Trophoblast cell (in vitro differentiated cells and primary cell): ENCODE data around the gene ACOT11.
"Not testable (repeated sequence)": the region's sequence is repeated elsewhere in the genome, so short reads cannot be mapped to it uniquely, and the experiment has no call there.

Experiments
- DNase-seq, 2 donors: peaks; one replicate each; pipeline ENCODE4 v3.0.0-alpha.2; 2016
- H2AFZ ChIP-seq: 2 replicates; pipeline ENCODE4 v1.6.1; 2013; ENCODE audit warnings: low read length, moderate library complexity, mild to moderate bottlenecking; ENCODE audit not compliant: insufficient read depth, poor library complexity
- H2AK5ac ChIP-seq: 2 replicates; pipeline ENCODE4 v1.6.1; 2013; ENCODE audit warnings: mild to moderate bottlenecking, low read length
- H2BK120ac ChIP-seq: 2 replicates; pipeline ENCODE4 v1.6.1; 2013; ENCODE audit warnings: low read length, mild to moderate bottlenecking, moderate library complexity; ENCODE audit not compliant: insufficient read depth, poor library complexity
- H2BK12ac ChIP-seq: 2 replicates; pipeline ENCODE4 v1.6.1; 2013; ENCODE audit warnings: mild to moderate bottlenecking, low read length, moderate library complexity
- H2BK5ac ChIP-seq: 2 replicates; pipeline ENCODE4 v1.6.1; 2013; ENCODE audit warnings: low read length, low read depth, moderate library complexity, mild to moderate bottlenecking; ENCODE audit not compliant: poor library complexity
- H3K14ac ChIP-seq: 2 replicates; pipeline ENCODE4 v1.6.1; 2013; ENCODE audit warnings: mild to moderate bottlenecking, low read length
- H3K18ac ChIP-seq: 2 replicates; pipeline ENCODE4 v1.6.1; 2013; ENCODE audit warnings: mild to moderate bottlenecking, low read length
- H3K23ac ChIP-seq: 2 replicates; pipeline ENCODE4 v1.6.1; 2013; ENCODE audit warnings: low read length
- H3K27ac ChIP-seq: 2 replicates; pipeline ENCODE4 v1.5.1; 2013; ENCODE audit warnings: low read depth, mild to moderate bottlenecking, inconsistent platforms, low read length, moderate library complexity
- H3K27me3 ChIP-seq: 2 replicates; pipeline ENCODE4 v1.6.1; 2013; ENCODE audit warnings: inconsistent platforms, mild to moderate bottlenecking, low read length, moderate library complexity; ENCODE audit not compliant: insufficient read depth
- H3K36me3 ChIP-seq, 2 experiments: 1 replicate in 1 of 2; 2 replicates in 1 of 2; pipeline ENCODE4 v1.6.1; 2013; ENCODE audit warnings: low read length in 2 of 2, mild to moderate bottlenecking in 2 of 2, moderate library complexity in 1 of 2; ENCODE audit not compliant: insufficient read depth in 2 of 2, control insufficient read depth in 1 of 2
- H3K4ac ChIP-seq: 2 replicates; pipeline ENCODE4 v1.6.1; 2013; ENCODE audit warnings: low read depth, mild to moderate bottlenecking, low read length, moderate library complexity
- H3K4me1 ChIP-seq, 2 experiments: 1 replicate in 1 of 2; 2 replicates in 1 of 2; pipeline ENCODE4 v1.6.1; 2013; ENCODE audit warnings: low read length in 2 of 2, mild to moderate bottlenecking in 2 of 2, moderate library complexity in 1 of 2; ENCODE audit not compliant: insufficient read depth in 2 of 2, control insufficient read depth in 1 of 2
- H3K4me2 ChIP-seq: 2 replicates; pipeline ENCODE4 v1.6.1; 2013; ENCODE audit warnings: inconsistent platforms, mild to moderate bottlenecking, low read length, moderate library complexity
- H3K4me3 ChIP-seq: 2 replicates; pipeline ENCODE4 v1.5.1; 2013; ENCODE audit warnings: mild to moderate bottlenecking, low read depth, low read length, inconsistent platforms
- H3K79me1 ChIP-seq: one replicate; pipeline ENCODE4 v1.6.1; 2013; ENCODE audit warnings: low read length
- H3K79me2 ChIP-seq: 2 replicates; pipeline ENCODE4 v1.6.1; 2013; ENCODE audit warnings: low read length, mild to moderate bottlenecking; ENCODE audit not compliant: control insufficient read depth, insufficient read depth, poor library complexity
- H3K9ac ChIP-seq: 2 replicates; pipeline ENCODE4 v1.6.1; 2013; ENCODE audit warnings: mild to moderate bottlenecking, low read length
- H3K9me3 ChIP-seq: 2 replicates; pipeline ENCODE4 v1.6.1; 2013; ENCODE audit warnings: low read depth, mild to moderate bottlenecking, control low read depth, inconsistent platforms, low read length; ENCODE audit not compliant: insufficient read depth
- H4K12ac ChIP-seq: 2 replicates; pipeline ENCODE4 v1.6.1; 2013; ENCODE audit warnings: low read depth, mild to moderate bottlenecking, low read length, moderate library complexity
- H4K8ac ChIP-seq: 2 replicates; pipeline ENCODE4 v1.6.1; 2013; ENCODE audit warnings: low read depth, mild to moderate bottlenecking, low read length, moderate library complexity
- H4K91ac ChIP-seq: one replicate; pipeline ENCODE4 v1.6.1; 2013; ENCODE audit warnings: low read depth, mild to moderate bottlenecking, low read length, moderate library complexity
- WGBS: extraction: QIAGEN DNeasy Blood & Tissue Kit; methylation state at CpG from one replicate; pipeline ENCODE4 v1.1.7; 2013; ENCODE audit warnings: missing lambda C conversion rate; ENCODE audit not compliant: insufficient read length, insufficient coverage; ENCODE audit errors: extremely low coverage; 5-methylcytosine and 5-hydroxymethylcytosine counted together

ACOT11 gene

DNA sequence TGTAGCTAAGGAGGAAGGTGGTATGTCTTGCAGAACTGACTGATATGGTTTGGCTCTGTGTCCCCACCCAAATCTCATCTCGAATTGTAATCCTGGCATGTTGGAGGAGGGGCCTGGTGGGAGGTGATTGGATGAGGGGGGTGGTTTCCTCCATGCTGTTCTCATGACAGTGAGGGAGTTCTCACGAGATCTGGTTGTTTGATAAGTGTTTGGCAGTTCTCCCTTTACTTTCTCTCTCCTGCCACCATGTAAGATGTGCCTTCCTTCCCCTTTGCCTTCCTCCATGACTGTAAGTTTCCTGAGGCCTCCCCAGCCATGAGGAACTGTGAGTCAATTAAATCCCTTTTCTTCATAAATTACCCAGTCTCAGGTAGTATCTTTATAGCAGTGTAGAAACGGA is 21.5 kb upstream of the ACOT11 start:
- not testable (repeated sequence) for H3K4me1 ChIP-seq, H2BK5ac ChIP-seq, H2AK5ac ChIP-seq, H3K23ac ChIP-seq, H3K14ac ChIP-seq, H4K91ac ChIP-seq, H3K9me3 ChIP-seq, H3K79me2 ChIP-seq, H3K27me3 ChIP-seq, H4K12ac ChIP-seq, H3K27ac ChIP-seq, H2AFZ ChIP-seq, H3K9ac ChIP-seq, H2BK12ac ChIP-seq, H3K4me3 ChIP-seq, H3K18ac ChIP-seq, H4K8ac ChIP-seq, H3K79me1 ChIP-seq, H3K36me3 ChIP-seq, DNase-seq, H2BK120ac ChIP-seq, H3K4ac ChIP-seq, H3K4me2 ChIP-seq
- WGBS, result no CpG with 5 or more reads among the region's 3 CpGs

DNA sequence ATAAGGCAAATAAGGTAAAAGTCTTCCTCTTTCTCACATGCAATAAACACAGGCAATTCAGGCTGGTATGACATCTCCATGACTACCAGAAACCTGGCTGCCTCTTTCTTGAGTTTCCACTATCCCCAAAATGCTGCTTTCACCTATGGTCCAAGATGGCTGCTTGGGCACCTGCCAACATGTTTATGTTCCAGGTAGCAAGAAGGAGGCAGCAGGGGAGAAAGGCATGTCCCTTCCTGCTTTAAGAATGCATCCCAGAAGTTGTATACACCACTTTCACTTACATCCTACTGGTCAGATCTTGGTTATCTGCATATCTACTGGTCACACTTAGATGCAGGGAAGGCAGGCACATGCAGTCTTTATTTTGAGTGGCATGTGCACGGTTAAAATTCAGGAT is 19.4 kb upstream of the ACOT11 start:
- no peak overlapping the region for H3K27ac ChIP-seq
- no peak overlapping the region for H3K18ac ChIP-seq
- H3K36me3 ChIP-seq, result no peaks in the 10 kb centered on the region
- no peak overlapping the region for H3K9ac ChIP-seq
- H3K4ac ChIP-seq, result no peak overlapping the region
- H3K79me1 ChIP-seq, result no peaks in the 10 kb centered on the region
- no peak overlapping the region for H3K4me2 ChIP-seq
- no peaks in the 10 kb centered on the region for H3K27me3 ChIP-seq
- H4K12ac ChIP-seq, result no peak overlapping the region
- no peak overlapping the region for H2AK5ac ChIP-seq
- no peaks in the 10 kb centered on the region for H3K79me2 ChIP-seq
- H3K4me3 ChIP-seq, result no peak overlapping the region
- H3K4me1 ChIP-seq, result no peaks in the 10 kb centered on the region
- no peak overlapping the region for H2BK5ac ChIP-seq
- no peak overlapping the region for H3K23ac ChIP-seq
- WGBS, result no CpG with 5 or more reads among the region's 1 CpG
- H4K8ac ChIP-seq, result no peak overlapping the region
- no peaks in the 10 kb centered on the region for H3K9me3 ChIP-seq
- no peak overlapping the region for H2AFZ ChIP-seq
- H3K14ac ChIP-seq, result no peak overlapping the region
- no peak overlapping the region for H2BK12ac ChIP-seq
- no peak overlapping the region for H4K91ac ChIP-seq
- H2BK120ac ChIP-seq, result no peak overlapping the region
- no peak for DNase-seq

DNA sequence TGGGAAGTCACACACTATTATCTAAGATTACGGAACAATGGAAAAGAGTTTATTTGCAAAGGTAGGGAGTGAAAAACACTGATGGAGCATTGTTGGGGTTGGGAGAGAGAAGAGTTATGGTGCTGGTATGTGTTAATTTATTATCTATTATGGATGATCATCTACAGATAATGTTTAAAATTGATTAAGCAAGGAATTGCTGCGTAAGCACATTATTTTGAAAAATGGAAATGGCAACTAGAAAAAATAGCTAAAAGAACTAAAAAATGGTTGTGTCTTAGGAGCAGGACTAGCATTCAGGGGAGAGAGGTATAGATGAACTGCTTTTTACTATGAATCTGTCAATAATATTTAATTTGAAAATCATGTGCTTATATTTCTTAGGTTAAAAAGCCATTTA is 16.0 kb upstream of the ACOT11 start:
- no peak overlapping the region for H2AK5ac ChIP-seq
- H3K4me2 ChIP-seq, result no peak overlapping the region
- WGBS, result no CpG with 5 or more reads among the region's 2 CpGs
- no peaks in the 10 kb centered on the region for H3K9me3 ChIP-seq
- H3K4me1 ChIP-seq, result no peaks in the 10 kb centered on the region
- no peak overlapping the region for H3K27ac ChIP-seq
- H3K27me3 ChIP-seq, result no peaks in the 10 kb centered on the region
- no peak overlapping the region for H3K14ac ChIP-seq
- H3K36me3 ChIP-seq, result no peaks in the 10 kb centered on the region
- no peak overlapping the region for H2BK5ac ChIP-seq
- no peak overlapping the region for H4K12ac ChIP-seq
- no peak overlapping the region for H2BK120ac ChIP-seq
- no peak for DNase-seq
- H3K18ac ChIP-seq, result no peak overlapping the region
- no peak overlapping the region for H4K8ac ChIP-seq
- no peak overlapping the region for H2AFZ ChIP-seq
- no peak overlapping the region for H3K4ac ChIP-seq
- H3K23ac ChIP-seq, result no peak overlapping the region
- no peak overlapping the region for H4K91ac ChIP-seq
- H3K79me1 ChIP-seq, result no peaks in the 10 kb centered on the region
- no peak overlapping the region for H3K9ac ChIP-seq
- H3K4me3 ChIP-seq, result no peak overlapping the region
- H2BK12ac ChIP-seq, result no peak overlapping the region
- no peaks in the 10 kb centered on the region for H3K79me2 ChIP-seq

DNA sequence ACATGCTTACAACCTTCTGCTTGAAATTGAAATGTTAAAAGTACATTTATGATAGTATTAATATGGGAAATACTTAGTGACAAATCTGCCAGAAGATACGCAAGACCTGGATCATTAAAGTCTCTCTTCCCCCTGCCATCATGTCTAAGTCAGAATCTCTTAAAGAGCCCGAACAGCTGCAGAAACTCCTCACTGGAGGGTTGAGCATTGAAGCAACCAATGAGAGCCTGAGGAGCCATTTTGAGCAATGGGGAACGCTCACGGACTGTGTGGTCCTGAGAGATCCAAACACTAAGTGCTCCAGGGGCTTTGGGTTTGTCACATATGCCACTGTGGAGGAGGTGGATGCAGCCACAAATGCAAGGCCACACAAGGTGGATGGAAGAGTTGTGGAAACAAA is 11.4 kb upstream of the ACOT11 start:
- not testable (repeated sequence) for H3K79me1 ChIP-seq, H3K9me3 ChIP-seq, H3K27me3 ChIP-seq, H4K12ac ChIP-seq, H3K79me2 ChIP-seq, H2BK12ac ChIP-seq, H2AFZ ChIP-seq, H2BK5ac ChIP-seq, H3K27ac ChIP-seq, DNase-seq, H3K9ac ChIP-seq, H3K4me1 ChIP-seq, H3K36me3 ChIP-seq, H3K23ac ChIP-seq, H3K18ac ChIP-seq, H3K14ac ChIP-seq, H2AK5ac ChIP-seq, H4K91ac ChIP-seq, H3K4me2 ChIP-seq, H2BK120ac ChIP-seq, H3K4me3 ChIP-seq, H4K8ac ChIP-seq, H3K4ac ChIP-seq
- no CpG with 5 or more reads among the region's 4 CpGs for WGBS
